PFSK-1 (cell line): ENCODE results near the gene LRCH4.

Source experiments
- FOXP2 ChIP-seq: optimal IDR thresholded peaks from 2 replicates; pipeline ENCODE3; 2011; ENCODE audit warnings: borderline replicate concordance, control low read depth, inconsistent platforms; ENCODE audit not compliant: insufficient read depth; ENCODE audit errors: extremely low read length, extremely low read depth
- POLR2AphosphoS5 ChIP-seq: IDR thresholded peaks from 2 replicates; pipeline ENCODE4 v1.6.1; 2012; ENCODE audit warnings: low read depth, mild to moderate bottlenecking, control low read depth, low read length, moderate library complexity
- REST ChIP-seq, 2 experiments: IDR thresholded peaks; 2 replicates each; pipeline versions ENCODE4 v1.6.1 to v1.8.0; 2011 to 2012; ENCODE audit warnings: low read depth in 2 of 2, low read length in 2 of 2, control low read depth in 1 of 2, inconsistent platforms in 1 of 2, mild to moderate bottlenecking in 1 of 2, moderate library complexity in 1 of 2; ENCODE audit not compliant: insufficient read depth in 1 of 2
- SIN3A ChIP-seq: IDR thresholded peaks from 2 replicates; pipeline ENCODE4 v1.6.1; 2012; ENCODE audit warnings: mild to moderate bottlenecking, low read length, moderate library complexity, borderline replicate concordance; ENCODE audit not compliant: insufficient read depth
- TAF1 ChIP-seq: IDR thresholded peaks from 2 replicates; pipeline ENCODE4 v1.6.1; 2012; ENCODE audit warnings: low read length, control low read depth, borderline replicate concordance; ENCODE audit not compliant: insufficient read depth

The LRCH4 gene

GRCh38 chr7:100621554-100621953 lies 35.6 kb upstream of the LRCH4 start:
- TF ChIP-seq REST (IDR thresholded peaks at IDR 0.05; ENCODE audit: insufficient read depth in 1 of 2, low read depth in 2 of 2, low read length in 2 of 2) (no peak), TAF1 (no peak), FOXP2 (no peak), POLR2AphosphoS5 (no peak), SIN3A (no peak)

DNA sequence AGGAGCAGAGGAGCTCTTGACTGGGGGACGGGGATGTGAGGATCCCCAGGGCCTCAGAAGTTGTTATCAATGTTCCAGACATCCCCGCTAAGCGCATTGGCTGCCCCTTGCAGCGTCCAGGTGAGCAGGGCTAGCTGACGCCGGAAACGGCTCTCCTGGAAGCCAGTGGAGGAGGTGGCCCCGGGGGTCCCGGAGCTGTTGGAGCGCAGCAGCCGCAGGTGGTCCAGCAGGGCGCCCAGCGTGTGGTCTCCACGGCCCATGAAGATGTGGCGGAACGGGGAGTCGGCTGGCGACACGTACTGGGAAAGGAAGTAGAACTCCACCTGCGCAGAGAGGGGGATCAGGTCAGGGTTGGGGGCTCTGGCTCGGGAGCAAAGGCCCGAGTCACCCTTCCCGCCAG lies 34.9 kb upstream of the LRCH4 start:
- no peak for TF ChIP-seq REST (IDR thresholded peaks at IDR 0.05; ENCODE audit: insufficient read depth in 1 of 2, low read depth in 2 of 2, low read length in 2 of 2)
- no peak for TF ChIP-seq SIN3A
- TF ChIP-seq FOXP2, result no peak
- TF ChIP-seq POLR2AphosphoS5, result no peak
- no peak for TF ChIP-seq TAF1

DNA sequence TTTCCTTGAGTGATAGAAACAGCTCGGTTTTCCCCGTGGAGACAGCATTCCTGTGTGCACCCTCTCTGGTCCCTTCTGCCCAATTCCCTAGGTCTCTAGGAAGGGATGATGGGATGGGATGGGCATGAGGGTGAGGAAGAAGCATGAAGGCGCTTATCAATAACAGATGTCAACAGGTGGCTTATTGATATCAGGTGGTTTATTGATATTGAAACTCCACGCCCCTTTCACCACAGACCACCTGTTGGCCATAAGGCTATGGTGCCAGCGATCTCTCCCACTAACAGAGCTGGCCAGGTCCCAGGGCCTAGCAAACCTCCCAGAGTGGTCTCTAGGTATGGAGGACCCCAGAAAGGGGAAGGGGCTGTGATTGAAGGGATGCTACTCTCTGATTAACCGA lies 34.3 kb upstream of the LRCH4 start:
- TF ChIP-seq REST (IDR thresholded peaks at IDR 0.05; ENCODE audit: insufficient read depth in 1 of 2, low read depth in 2 of 2, low read length in 2 of 2) (no peak), SIN3A (no peak), FOXP2 (no peak), POLR2AphosphoS5 (no peak)

GRCh38 chr7:100614308-100614861 lies 28.5 kb upstream of the LRCH4 start:
- no peak for TF ChIP-seq REST (IDR thresholded peaks at IDR 0.05; ENCODE audit: insufficient read depth in 1 of 2, low read depth in 2 of 2, low read length in 2 of 2)
- TF ChIP-seq SIN3A, result no peak
- no peak for TF ChIP-seq TAF1
- TF ChIP-seq FOXP2, result no peak

DNA sequence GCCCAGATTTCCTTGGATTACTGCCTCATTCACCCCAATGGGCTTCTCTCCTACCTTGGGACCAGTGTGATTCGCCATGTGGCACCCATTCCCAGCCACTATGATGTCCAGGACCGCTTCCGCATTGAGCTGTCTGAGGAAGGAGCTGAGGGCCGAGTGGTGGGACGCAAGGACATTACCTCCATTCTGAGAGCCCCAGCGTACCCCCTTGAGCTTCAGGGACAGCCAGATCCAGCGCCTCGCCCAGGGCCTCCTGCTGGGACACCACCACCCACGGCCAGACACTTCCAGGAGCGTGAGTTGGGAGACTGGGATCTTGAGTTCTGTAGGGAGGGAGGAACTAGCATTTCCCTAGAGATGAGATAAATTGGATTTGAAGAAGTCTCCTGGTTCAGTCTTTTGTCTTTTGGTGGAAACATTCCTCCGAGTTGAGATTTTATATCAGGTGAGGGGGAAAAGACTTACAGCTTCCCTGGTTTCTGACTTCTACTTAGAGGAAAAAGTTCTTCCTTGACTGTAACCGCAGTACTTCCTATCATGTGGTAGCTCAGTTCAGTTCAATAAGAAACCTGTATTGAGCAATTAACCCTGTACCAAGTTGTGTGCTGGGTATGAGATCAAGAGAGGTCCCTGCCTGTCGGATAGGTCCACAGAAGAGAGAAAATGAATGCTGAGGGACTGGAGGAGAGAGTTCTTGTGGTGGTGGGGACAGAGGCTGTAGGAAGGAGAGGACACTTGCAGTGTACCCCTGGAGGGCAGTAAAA lies 27.7 kb upstream of the LRCH4 start:
- no peak for TF ChIP-seq FOXP2
- no peak for TF ChIP-seq SIN3A
- no peak for TF ChIP-seq POLR2AphosphoS5
- no peak for TF ChIP-seq TAF1
- TF ChIP-seq REST (IDR thresholded peaks at IDR 0.05; ENCODE audit: insufficient read depth in 1 of 2, low read depth in 2 of 2, low read length in 2 of 2), result no peak
